Muscle layer of duodenum (tissue), 2 donors: ENCODE results near the gene C1QTNF1.

ENCODE experiments used
- H3K27ac ChIP-seq: one replicate; pipeline ENCODE4 v1.7.0; 2013; ENCODE audit warnings: mild to moderate bottlenecking, low read length
- H3K27me3 ChIP-seq: one replicate; pipeline ENCODE4 v1.7.0; 2013; ENCODE audit warnings: low read depth, mild to moderate bottlenecking, control low read depth, low read length
- H3K36me3 ChIP-seq, 2 donors: one replicate each; pipeline ENCODE4 v1.7.0; 2013; ENCODE audit warnings: low read length in 2 of 2, control low read depth in 1 of 2, mild to moderate bottlenecking in 1 of 2; ENCODE audit not compliant: insufficient read depth in 2 of 2, control insufficient read depth in 1 of 2
- H3K4me1 ChIP-seq, 2 donors: one replicate each; pipeline ENCODE4 v1.7.0; 2013; ENCODE audit warnings: low read length in 2 of 2, mild to moderate bottlenecking in 2 of 2, control low read depth in 1 of 2, moderate library complexity in 1 of 2; ENCODE audit not compliant: insufficient read depth in 2 of 2, control insufficient read depth in 1 of 2
- H3K4me3 ChIP-seq, 2 donors: one replicate each; pipeline ENCODE4 v1.7.0; 2013; ENCODE audit warnings: low read length in 2 of 2, low read depth in 1 of 2, mild to moderate bottlenecking in 1 of 2
- H3K9me3 ChIP-seq, 2 donors: one replicate each; pipeline ENCODE4 v1.7.0; 2013; ENCODE audit warnings: low read length in 2 of 2, control low read depth in 1 of 2, mild to moderate bottlenecking in 1 of 2; ENCODE audit not compliant: control insufficient read depth in 1 of 2
- donor health status: healthy.

C1QTNF1 gene

DNA sequence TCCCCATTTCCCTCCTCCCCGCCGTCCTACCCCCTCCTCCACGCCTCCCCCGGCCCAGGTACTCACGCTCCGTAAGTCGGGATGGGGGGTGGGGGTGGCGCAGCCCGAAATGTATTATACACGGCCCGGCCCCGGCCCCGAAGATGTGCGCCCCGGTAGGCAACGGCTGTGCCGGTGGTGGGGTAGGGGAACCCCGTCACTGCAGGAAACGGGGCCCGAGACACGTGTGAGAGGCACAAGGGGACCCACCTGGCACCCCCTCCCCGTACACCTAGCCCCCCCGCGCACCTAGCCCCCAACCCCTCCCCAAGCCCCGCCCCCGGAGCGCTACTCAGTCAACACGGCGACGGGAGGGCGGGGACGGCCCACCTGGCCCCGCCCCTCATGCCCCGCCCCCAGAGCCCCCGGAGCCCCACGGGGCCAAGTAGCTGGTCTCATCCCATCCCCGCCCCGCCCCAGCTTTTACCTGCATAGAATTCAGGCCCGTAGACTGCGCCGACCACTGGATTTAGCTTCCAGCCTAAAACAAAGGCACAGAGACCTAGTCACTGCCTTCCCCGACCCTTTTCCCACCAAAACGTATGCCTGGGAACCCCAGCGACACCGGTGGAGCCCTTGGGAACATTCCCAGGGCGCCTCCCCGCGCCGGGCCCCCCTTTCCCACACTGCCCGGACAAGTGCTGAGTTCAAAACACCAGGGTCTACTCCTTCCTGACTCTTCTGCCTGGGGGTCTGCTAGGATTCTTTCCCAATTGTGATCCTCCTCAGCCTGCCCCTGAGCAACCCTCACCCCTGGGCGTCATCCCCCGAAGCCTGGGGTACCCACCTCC is 73.5 kb downstream of the C1QTNF1 start:
- Histone ChIP-seq H3K9me3 (no peaks in the 10 kb centered on the region), H3K27me3 (peaks cover 18% of the 10 kb centered on the region), H3K4me1 (no peaks in the 10 kb centered on the region), H3K4me3 (no peak overlapping the region), H3K27ac (no peak overlapping the region), H3K36me3 (peaks cover 0 to 9% of the 10 kb centered on the region in 2 donors)

DNA sequence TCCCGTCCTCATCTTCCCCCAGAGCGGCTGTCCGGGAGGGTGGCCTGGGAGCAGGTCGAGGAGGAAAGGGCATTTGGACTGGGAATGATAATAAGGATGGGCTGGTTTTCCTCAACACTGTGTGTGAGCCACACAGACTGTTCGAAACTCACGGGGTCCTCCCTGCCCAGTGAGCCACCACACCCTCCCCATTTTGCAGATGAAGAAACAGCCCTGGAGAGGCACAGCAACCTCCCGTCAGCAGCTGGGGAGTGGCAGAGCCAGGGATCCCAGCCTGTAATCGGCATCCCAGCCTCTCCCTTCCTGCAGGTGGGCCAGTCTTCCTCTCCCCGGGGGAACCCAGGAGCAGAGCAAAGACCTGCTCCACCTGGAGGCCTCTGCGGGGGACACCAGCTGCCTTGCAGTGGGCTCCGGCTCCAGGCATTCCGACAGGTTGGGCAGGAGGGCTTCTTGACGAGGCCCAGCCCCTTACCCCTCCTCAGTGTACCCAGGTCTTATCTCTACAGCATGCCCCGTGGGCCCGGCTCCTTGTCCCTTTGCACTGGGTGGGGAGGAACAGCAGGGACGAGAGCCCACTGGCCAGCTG is 74.4 kb downstream of the C1QTNF1 start:
- Histone ChIP-seq H3K27me3 (peaks cover 18% of the 10 kb centered on the region), H3K27ac (no peak overlapping the region)

More for the DNA sequence above, 74.4 kb downstream of the C1QTNF1 start:
- H3K36me3 ChIP-seq, result peaks cover 0 to 9% of the 10 kb centered on the region in 2 donors
- no peak overlapping the region for H3K4me3 ChIP-seq
- no peaks in the 10 kb centered on the region for H3K4me1 ChIP-seq
- H3K9me3 ChIP-seq, result no peaks in the 10 kb centered on the region
